Brain microvascular endothelial cell (primary cell): ENCODE results near the gene PHOSPHO1.

Experiments used
- DNase-seq: peaks from one replicate; pipeline ENCODE4 v3.0.0-alpha.2; 2020
- H3K27ac ChIP-seq: fragments of 250-450 bp; sonication (Bioruptor Pico); 2 replicates; pipeline ENCODE4 v1.5.1; 2020; ENCODE audit warnings: mild to moderate bottlenecking, moderate library complexity
- H3K27me3 ChIP-seq: fragments of 250-450 bp; sonication (Bioruptor Pico); replicated peaks from 2 replicates; pipeline ENCODE4 v1.5.1; 2020; ENCODE audit warnings: mild to moderate bottlenecking
- H3K36me3 ChIP-seq: fragments of 250-450 bp; sonication (Bioruptor Pico); replicated peaks from 2 replicates; pipeline ENCODE4 v1.5.1; 2020; ENCODE audit warnings: mild to moderate bottlenecking
- H3K4me3 ChIP-seq: 2 replicates; pipeline ENCODE4 v1.5.1; 2011; ENCODE audit warnings: low read depth, mild to moderate bottlenecking, control low read depth, low read length, moderate library complexity
- in situ Hi-C: cut with HindIII; loops from 2 replicates; pipeline ENCODE4 v1.10.0; 2017; ENCODE audit warnings: low sequenced_read_pairs, low pct_ligation_motif_present
- TF ChIP-seq, protein P1 (sequence below): IDR thresholded peaks from 2 replicates; pipeline ENCODE4 v1.5.1; 2011; ENCODE audit warnings: low read depth, mild to moderate bottlenecking, moderate library complexity, low read length, control low read depth, inconsistent platforms; ENCODE audit errors: missing control alignments

The PHOSPHO1 gene

DNA sequence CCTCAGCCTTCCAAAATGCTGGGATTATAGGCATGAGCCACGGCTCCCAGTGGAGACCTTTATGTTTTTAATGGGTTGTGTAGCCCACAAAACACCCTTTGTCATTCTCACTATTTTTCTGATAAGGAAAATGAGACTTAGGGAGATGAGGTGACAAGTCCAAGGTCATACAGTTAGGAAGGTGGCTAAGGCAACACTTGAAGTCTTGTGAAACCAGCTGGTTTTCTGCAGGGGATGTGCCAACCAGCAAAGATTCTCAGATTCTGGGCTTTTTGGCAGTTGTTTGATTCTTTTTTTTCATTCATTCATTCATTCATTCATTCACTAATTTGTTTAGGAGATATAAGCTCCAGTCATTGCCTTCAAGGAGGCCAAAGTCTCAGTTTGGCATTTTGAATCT lies 10.0 kb upstream of the PHOSPHO1 start:
- TF ChIP-seq, protein P1, sequence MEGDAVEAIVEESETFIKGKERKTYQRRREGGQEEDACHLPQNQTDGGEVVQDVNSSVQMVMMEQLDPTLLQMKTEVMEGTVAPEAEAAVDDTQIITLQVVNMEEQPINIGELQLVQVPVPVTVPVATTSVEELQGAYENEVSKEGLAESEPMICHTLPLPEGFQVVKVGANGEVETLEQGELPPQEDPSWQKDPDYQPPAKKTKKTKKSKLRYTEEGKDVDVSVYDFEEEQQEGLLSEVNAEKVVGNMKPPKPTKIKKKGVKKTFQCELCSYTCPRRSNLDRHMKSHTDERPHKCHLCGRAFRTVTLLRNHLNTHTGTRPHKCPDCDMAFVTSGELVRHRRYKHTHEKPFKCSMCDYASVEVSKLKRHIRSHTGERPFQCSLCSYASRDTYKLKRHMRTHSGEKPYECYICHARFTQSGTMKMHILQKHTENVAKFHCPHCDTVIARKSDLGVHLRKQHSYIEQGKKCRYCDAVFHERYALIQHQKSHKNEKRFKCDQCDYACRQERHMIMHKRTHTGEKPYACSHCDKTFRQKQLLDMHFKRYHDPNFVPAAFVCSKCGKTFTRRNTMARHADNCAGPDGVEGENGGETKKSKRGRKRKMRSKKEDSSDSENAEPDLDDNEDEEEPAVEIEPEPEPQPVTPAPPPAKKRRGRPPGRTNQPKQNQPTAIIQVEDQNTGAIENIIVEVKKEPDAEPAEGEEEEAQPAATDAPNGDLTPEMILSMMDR, result no peak
- H3K4me3 ChIP-seq, result no peak overlapping the region
- H3K36me3 ChIP-seq, result no peaks in the 10 kb centered on the region
- no peak for DNase-seq
- H3K27me3 ChIP-seq, result peaks cover 2% of the 10 kb centered on the region
- in situ Hi-C loops, result no loop called here
- H3K27ac ChIP-seq, result no peak overlapping the region

DNA sequence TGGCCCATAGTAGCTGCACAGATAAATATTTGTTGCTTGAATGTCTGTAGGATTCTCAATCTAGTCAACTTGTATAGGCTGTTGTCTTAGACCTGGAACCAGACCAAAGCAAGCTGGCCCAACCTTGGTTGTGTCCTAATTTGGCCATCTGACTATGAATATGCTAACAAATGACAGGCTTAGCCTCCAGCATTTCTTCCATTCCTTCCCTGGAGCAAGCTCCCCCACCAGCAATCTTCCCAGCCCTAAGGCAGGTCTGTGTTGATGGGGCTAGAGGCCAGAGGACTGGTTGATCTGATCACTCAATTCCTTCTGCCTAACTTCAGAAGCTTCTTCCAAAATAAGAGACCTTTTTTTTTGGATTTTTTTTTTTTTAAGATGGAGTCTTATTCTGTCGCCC lies 9.4 kb upstream of the PHOSPHO1 start:
- Histone ChIP-seq H3K36me3 (no peaks in the 10 kb centered on the region), H3K27me3 (peaks cover 2% of the 10 kb centered on the region), H3K27ac (no peak overlapping the region), H3K4me3 (no peak overlapping the region)
- TF ChIP-seq, protein P1, result no peak
- no peak for DNase-seq
- in situ Hi-C loops, result no loop called here

DNA sequence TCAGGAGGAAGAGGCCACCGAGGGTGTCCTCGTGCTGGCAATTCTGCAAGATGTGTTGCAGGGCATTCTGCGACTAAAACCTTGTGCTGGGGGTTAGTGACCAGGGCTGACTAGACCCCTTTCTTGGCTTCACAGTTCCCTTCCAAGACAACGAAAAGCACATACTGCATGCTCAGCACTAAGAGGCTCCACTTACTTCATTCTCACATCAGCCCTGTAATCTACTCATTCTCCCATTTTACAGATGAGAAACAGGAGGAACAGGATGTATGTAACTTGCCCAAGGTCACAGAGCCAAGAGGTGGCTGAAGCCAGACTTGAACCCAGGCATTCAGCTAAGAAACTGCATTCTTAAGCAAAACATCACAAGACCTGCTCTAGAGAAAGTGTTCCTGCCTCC lies 5.3 kb upstream of the PHOSPHO1 start:
- no peak overlapping the region for H3K27ac ChIP-seq
- peaks cover 2% of the 10 kb centered on the region for H3K27me3 ChIP-seq
- in situ Hi-C loops, result no loop called here
- no peak overlapping the region for H3K4me3 ChIP-seq
- no peak for DNase-seq
- TF ChIP-seq, protein P1, result no peak
- H3K36me3 ChIP-seq, result no peaks in the 10 kb centered on the region

DNA sequence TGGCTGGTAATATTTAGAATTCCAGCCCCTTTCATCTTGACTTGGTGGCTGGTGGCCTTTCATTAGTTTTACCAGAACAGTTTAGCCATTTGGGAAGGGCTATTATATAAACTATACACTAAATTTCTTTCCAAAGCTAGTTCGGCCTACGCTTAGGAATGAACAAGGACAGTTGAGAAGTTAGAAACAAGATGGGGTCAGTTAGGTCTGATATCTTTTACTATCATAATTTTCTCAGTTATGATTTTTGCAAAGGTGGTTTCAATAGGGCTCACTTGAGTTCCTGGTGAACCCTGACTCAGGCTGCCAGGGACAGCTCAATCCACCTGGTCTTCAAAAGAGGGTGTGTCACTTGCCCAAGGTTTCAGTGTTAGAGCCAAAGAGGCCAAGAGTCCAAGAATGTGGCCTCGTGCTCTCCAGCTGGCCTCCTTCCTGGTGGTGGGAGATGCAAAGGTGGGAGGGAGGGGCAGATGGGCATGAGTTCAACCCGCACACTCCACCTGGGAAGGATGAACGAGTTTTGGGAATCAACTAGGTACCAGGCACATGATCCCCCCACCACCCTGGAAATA lies 4.0 kb upstream of the PHOSPHO1 start:
- DNase-seq, result no peak
- Histone ChIP-seq H3K4me3 (no peak overlapping the region), H3K36me3 (no peaks in the 10 kb centered on the region), H3K27me3 (peaks cover 2% of the 10 kb centered on the region), H3K27ac (no peak overlapping the region)
- in situ Hi-C loops, result no loop called here
- TF ChIP-seq, protein P1, result no peak

DNA sequence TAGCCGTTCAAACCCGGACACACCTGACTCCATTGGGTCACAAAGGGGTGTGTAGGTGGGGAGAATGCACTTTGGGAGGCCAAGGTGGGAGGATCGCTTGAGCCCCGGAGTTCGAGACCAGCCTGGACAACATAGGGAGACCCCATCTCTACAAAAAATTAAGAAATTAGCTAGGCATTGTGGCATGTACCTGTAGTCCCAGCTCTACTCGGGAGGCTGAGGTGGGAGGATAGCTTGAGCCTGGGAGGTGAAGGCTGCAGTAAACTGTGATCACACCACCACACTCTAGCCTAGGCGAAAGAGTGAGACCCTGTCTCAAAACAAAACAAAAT lies 942 bp upstream of the PHOSPHO1 start:
- DNase-seq, result no peak
- no peaks in the 10 kb centered on the region for H3K36me3 ChIP-seq
- H3K27ac ChIP-seq, result no peak overlapping the region
- in situ Hi-C loops, result no loop called here
- no peak overlapping the region for H3K4me3 ChIP-seq
- TF ChIP-seq, protein P1, result no peak
- H3K27me3 ChIP-seq, result peaks cover 2% of the 10 kb centered on the region
